Left lung (tissue), 10 donors: ENCODE measurements around the gene NUP50. TPM values are rescaled to one million over a fixed set of nuclear protein-coding genes. Genes with fewer than 3 reads are reported as not detected.

Source experiments
- ATAC-seq: fragments of 200-7000 bp; cut with Tn5 transposase; one replicate; pipeline ENCODE4 v1.9.1; 2020; ENCODE audit warnings: moderate library complexity
- DNase-seq, 4 donors: peaks; one replicate each; pipeline ENCODE4 v3.0.0-alpha.2; 2013 to 2020
- H3K27ac ChIP-seq, 2 donors: fragments of 200-600 bp; sonication (generic) in 1 of 2; one replicate each; pipeline versions ENCODE4 v1.5.0 to v1.8.0; 2020 to 2021
- H3K27me3 ChIP-seq, 2 donors: fragments of 200-600 bp; sonication (generic) in 1 of 2; one replicate each; pipeline versions ENCODE4 v1.5.0 to v1.8.0; 2020 to 2021
- H3K36me3 ChIP-seq, 2 donors: fragments of 200-600 bp; sonication (generic) in 1 of 2; one replicate each; pipeline versions ENCODE4 v1.5.0 to v1.8.0; 2020 to 2021
- H3K4me1 ChIP-seq, 2 donors: fragments of 200-600 bp; one replicate each; pipeline ENCODE4 v1.8.0; 2021
- H3K4me3 ChIP-seq, 2 donors: fragments of 200-600 bp; sonication (generic) in 1 of 2; one replicate each; pipeline versions ENCODE4 v1.5.0 to v1.8.0; 2020 to 2021; ENCODE audit warnings: mild to moderate bottlenecking in 1 of 2
- H3K9me3 ChIP-seq, 2 donors: fragments of 200-600 bp; sonication (generic) in 1 of 2; one replicate each; pipeline versions ENCODE4 v1.5.0 to v1.8.0; 2020 to 2021
- intact Hi-C, 2 donors: fragments of 100-400 bp; cut with DNase I; formaldehyde crosslinking; loops; one replicate each; pipeline versions ENCODE4 v1.11.2 to v1.14.2; 2022
- polyA plus RNA-seq, 6 donors: library from polyadenylated mRNA; unstranded; fragments of 120-200 nt; gene quantifications; one replicate each; pipeline ENCODE4 v1.2.1, GENCODE V29; 2013; ENCODE audit not compliant: insufficient read length in 6 of 6
- total RNA-seq, 2 donors: library from RNA; stranded (reverse); fragmentation: NEBNext Ultra II Directional; extraction: Animal tissue kit (Norgen Biotek cat#: 25700); gene quantifications; one replicate each; pipeline ENCODE4 v1.2.1, GENCODE V29; 2021
- TF ChIP-seq, protein P1 (sequence below), 2 donors: fragments of 200-600 bp; sonication (generic) in 1 of 2; IDR thresholded peaks; one replicate each; pipeline versions ENCODE4 v1.5.0 to v1.8.0; 2021; ENCODE audit warnings: antibody characterized with exemption in 2 of 2
- donor health status: DM: no; HTN: yes; CAD: no.
- donor health status: DM: no; HTN: no; CAD: no.

NUP50 gene
- total and polyA plus RNA-seq, 8 donors, result 47.4 to 70.0 (median 52.9) TPM

DNA sequence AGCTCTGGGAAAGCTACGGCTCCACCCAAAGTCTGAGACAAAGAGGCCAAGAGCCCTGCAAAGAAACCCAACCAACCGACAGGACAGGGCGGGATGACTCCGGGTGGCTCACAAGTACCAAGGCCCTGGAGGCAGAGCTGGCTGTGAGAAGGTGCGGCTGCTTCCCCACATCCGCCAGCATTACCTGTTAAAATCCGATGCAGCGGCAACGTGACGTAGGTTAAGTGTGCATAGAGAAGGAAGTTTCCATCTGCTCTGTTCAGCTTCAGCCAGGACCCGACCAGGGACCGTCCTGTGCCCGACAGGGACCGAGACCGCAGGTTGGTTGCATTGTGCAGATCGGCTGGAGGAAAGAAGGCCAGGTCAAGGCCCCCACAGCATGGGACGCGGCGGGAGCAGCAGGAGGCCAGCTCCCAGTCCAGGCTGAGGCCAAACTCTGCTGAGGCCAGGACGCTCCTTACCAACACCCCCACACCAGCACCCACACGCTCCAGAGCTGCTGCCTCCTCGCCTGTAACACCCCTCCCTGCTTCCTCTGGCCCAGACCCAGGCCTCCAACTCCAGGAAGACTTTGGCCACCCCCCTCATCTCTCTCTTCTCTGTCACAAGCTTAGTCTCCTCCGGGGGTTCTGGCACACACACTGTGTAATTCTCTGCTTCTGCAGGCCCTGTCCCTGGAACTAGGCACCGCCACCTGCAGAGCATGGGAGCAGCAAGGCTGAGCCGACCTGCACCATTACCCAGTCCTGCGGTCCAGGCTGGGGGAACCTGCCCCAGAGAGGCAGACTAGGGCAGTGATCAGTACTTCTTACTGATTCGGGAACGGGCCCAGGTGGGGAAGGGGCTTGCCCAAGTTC is 34.1 kb downstream of the NUP50 start:
- H3K4me1 ChIP-seq, result no peaks in the 10 kb centered on the region
- TF ChIP-seq, protein P1, sequence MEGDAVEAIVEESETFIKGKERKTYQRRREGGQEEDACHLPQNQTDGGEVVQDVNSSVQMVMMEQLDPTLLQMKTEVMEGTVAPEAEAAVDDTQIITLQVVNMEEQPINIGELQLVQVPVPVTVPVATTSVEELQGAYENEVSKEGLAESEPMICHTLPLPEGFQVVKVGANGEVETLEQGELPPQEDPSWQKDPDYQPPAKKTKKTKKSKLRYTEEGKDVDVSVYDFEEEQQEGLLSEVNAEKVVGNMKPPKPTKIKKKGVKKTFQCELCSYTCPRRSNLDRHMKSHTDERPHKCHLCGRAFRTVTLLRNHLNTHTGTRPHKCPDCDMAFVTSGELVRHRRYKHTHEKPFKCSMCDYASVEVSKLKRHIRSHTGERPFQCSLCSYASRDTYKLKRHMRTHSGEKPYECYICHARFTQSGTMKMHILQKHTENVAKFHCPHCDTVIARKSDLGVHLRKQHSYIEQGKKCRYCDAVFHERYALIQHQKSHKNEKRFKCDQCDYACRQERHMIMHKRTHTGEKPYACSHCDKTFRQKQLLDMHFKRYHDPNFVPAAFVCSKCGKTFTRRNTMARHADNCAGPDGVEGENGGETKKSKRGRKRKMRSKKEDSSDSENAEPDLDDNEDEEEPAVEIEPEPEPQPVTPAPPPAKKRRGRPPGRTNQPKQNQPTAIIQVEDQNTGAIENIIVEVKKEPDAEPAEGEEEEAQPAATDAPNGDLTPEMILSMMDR (IDR thresholded peaks at IDR 0.05), result no peak
- peaks cover 0 to 91% of the 10 kb centered on the region in 2 donors for H3K36me3 ChIP-seq
- H3K27me3 ChIP-seq, result no peaks in the 10 kb centered on the region
- ATAC-seq (no peak), DNase-seq (no peak)
- no peak overlapping the region for H3K27ac ChIP-seq
- H3K4me3 ChIP-seq, result no peak overlapping the region
- intact Hi-C loops, result no loop called here
- H3K9me3 ChIP-seq, result no peaks in the 10 kb centered on the region

DNA sequence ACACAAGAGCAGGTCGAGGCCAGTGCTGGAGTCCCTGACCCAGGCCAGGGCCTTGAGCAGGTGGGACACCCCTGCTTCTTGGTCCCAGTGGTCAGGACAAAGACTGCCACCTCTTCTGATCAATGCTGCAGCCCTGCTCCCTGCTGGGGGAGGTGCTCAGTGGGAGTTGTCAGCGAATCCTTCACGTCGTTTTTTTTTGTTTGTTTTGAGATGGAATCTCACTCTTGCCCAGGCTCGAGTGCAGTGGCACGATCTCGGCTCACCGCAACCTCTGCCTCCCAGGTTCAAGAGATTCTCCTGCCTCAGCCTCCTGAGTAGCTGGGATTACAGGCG is 34.7 kb downstream of the NUP50 start:
- H3K36me3 ChIP-seq, result peaks cover 0 to 95% of the 10 kb centered on the region in 2 donors
- no peaks in the 10 kb centered on the region for H3K9me3 ChIP-seq
- intact Hi-C loops, result no loop called here
- H3K27ac ChIP-seq, result no peak overlapping the region
- DNase-seq (no peak), ATAC-seq (no peak)
- no peaks in the 10 kb centered on the region for H3K4me1 ChIP-seq
- TF ChIP-seq, protein P1 (IDR thresholded peaks at IDR 0.05), result no peak
- no peak overlapping the region for H3K4me3 ChIP-seq
- no peaks in the 10 kb centered on the region for H3K27me3 ChIP-seq

DNA sequence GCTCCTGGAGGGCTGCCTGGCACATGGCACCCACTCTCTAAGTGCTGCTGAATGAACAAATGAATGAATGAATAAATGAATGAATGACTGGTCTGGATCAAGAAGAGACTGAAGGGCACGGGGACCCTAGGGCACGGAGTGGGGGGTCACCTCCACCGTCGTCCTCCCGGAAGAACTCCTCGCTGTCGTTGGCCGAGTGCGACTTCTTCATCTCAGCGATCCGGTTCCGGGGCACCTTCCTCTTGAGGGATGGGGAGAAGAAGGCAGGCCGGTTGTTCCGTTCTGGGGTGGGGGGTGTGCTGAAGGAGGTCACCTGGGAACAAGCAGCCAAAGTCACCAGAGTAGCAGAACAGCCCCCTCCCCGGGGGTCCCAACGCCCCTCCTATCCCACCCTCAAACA is 36.0 kb downstream of the NUP50 start:
- TF ChIP-seq, protein P1 (IDR thresholded peaks at IDR 0.05), result no peak
- no peak for ATAC-seq
- Histone ChIP-seq H3K27me3 (no peaks in the 10 kb centered on the region), H3K27ac (no peak overlapping the region), H3K4me3 (no peak overlapping the region), H3K36me3 (peaks cover 0 to 100% of the 10 kb centered on the region in 2 donors), H3K9me3 (no peaks in the 10 kb centered on the region), H3K4me1 (no peaks in the 10 kb centered on the region)
- DNase-seq, result no peak
- intact Hi-C loops, result no loop called here

DNA sequence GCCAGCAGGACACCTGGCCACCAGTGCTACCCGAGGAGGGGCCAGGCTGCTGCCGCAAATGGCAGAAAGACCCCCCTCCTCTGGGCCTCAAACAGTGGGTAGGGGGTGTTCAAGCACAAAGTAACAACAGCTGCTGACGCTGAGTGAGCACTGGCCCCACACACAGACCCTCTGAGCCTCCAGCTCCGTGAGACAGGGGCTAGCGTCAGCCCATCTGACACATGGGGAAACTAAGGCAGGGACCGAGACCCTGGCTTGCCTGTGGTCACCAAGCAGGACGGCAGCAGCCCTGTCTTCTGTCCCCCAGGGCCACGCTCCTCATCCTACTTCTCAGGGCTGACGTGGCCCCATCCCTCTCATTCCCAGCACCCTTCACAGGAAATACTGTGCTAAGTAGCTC is 36.5 kb downstream of the NUP50 start:
- ATAC-seq (no peak), DNase-seq (no peak)
- intact Hi-C loops, result no loop called here
- Histone ChIP-seq H3K27ac (no peak overlapping the region), H3K4me1 (no peaks in the 10 kb centered on the region), H3K4me3 (no peak overlapping the region), H3K9me3 (no peaks in the 10 kb centered on the region), H3K36me3 (peaks cover 0 to 100% of the 10 kb centered on the region in 2 donors), H3K27me3 (no peaks in the 10 kb centered on the region)
- TF ChIP-seq, protein P1 (IDR thresholded peaks at IDR 0.05), result no peak

DNA sequence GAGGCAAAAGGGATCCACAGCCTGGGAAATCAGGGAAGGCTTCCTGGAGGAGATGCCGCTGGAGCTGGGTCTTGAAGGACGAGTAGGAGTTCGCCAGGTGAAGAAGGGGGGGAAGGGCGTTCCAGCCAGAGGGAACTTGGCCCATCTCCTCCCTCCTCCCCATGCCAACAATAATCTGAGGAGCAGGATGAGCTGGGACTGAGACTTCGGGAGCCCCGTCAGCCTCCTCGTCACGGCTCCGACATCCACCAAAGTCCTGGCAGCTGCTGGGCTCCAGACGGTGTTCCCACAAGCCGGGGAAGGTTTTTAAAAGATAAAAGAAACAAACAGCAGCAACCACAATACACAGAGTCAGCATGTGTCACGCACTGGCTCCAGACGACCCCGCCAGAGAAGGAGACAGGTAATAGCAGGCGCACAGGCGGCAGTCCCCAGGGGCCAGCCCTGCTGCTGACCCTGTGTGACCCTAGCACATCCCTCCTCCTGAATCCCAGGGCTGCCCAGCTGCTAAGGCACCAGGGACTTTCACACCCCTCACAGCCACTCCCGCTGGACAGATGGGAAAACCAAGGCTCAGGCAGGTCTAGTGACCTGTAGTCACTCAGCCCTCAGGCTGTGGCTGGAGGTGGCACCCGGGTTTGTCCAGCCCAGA is 37.3 kb downstream of the NUP50 start:
- no peak overlapping the region for H3K4me3 ChIP-seq
- H3K36me3 ChIP-seq, result peaks cover 0 to 100% of the 10 kb centered on the region in 2 donors
- no peaks in the 10 kb centered on the region for H3K27me3 ChIP-seq
- no peak overlapping the region for H3K27ac ChIP-seq
- H3K4me1 ChIP-seq, result no peaks in the 10 kb centered on the region
- intact Hi-C loops, result no loop called here
- TF ChIP-seq, protein P1 (IDR thresholded peaks at IDR 0.05), result no peak
- ATAC-seq, result no peak
- DNase-seq, result no peak
- no peaks in the 10 kb centered on the region for H3K9me3 ChIP-seq
